Measurements from ENCODE around the gene ZFC3H1. TPM values are rescaled to one million over a fixed set of nuclear protein-coding genes. Genes with fewer than 3 reads are reported as not detected.

Gene ZFC3H1
- total RNA-seq, 3 donors from 2014 or later (not counting 1 experiment from before 2014, with no cell fraction given) = 158 to 164 (median 164) TPM

DNA sequence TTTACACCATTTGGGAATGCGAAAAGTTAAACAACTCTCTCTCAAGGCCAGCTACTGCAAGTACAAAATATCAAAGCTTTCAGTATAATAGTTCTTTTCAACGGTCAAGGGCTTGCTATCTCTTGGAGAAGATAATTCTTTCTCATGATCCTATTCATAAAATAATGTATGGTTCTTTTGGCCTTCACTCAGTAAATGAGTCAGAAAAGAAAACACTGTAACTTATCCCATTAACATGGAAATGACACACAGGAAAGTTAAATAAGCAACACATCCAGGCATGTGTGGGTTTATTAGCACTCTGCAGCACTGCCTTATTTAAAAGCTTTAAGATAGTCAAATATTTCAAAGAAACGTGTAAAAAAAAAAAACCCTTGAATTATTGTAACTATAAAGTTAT lies 36.9 kb downstream of the ZFC3H1 start:
- H3K27me3 Mint-ChIP-seq (ENCODE audit: low read depth in 2 of 2) = no peaks in the 10 kb centered on the region
- WGBS (ENCODE audit: insufficient coverage) = 92% methylated on average over 1 of the region's 3 CpGs
- H3K4me3 Mint-ChIP-seq = no peak overlapping the region
- ATAC-seq (no peak), DNase-seq (no peak)
- Histone ChIP-seq H3K9me3 (ENCODE audit: control insufficient read depth, insufficient read depth, low read length) (no peaks in the 10 kb centered on the region), H3K27me3 (ENCODE audit: control insufficient read depth, insufficient read depth, low read length) (no peaks in the 10 kb centered on the region), H3K36me3 (ENCODE audit: control insufficient read depth, insufficient read depth, low read length) (peaks cover 95% of the 10 kb centered on the region), H3K4me3 (ENCODE audit: low read length) (no peak overlapping the region), H3K27ac (ENCODE audit: low read length) (no peak overlapping the region), H3K4me1 (ENCODE audit: control insufficient read depth, insufficient read depth, low read length) (no peaks in the 10 kb centered on the region)
- peak overlapping the region; percentile 62 to 68 for H3K27ac Mint-ChIP-seq
- intact Hi-C loops (cut with micrococcal nuclease) = no loop called here
- TF ChIP-seq CTCF (IDR thresholded peaks at IDR 0.05) = no peak
- peaks cover 11 to 15% of the 10 kb centered on the region in 2 donors for H3K4me1 Mint-ChIP-seq
- peaks cover 24% of the 10 kb centered on the region for H3K36me3 Mint-ChIP-seq
- H3K9me3 Mint-ChIP-seq = no peaks in the 10 kb centered on the region

DNA sequence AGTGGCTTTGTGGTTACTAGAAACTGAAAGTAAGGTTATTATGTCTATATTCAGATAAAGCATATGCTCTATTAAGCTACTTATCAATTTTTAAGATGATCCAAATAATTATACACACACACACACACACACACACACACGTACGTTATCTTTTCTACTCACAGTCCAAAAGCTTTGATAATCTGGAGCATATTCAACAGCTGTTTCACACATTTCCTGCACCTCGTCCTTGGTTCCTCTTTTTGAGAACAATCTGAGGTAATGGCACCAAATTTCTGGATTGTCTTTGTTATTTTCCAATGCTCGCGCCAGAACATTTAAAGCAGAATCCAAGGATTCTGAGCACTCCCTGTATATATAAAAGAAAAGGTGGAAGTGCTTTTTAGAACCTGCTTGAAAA lies 37.5 kb downstream of the ZFC3H1 start:
- H3K4me3 Mint-ChIP-seq = no peak overlapping the region
- intact Hi-C loops (cut with micrococcal nuclease) = no loop called here
- Histone ChIP-seq H3K4me1 (ENCODE audit: control insufficient read depth, insufficient read depth, low read length) (no peaks in the 10 kb centered on the region), H3K27ac (ENCODE audit: low read length) (no peak overlapping the region), H3K9me3 (ENCODE audit: control insufficient read depth, insufficient read depth, low read length) (no peaks in the 10 kb centered on the region), H3K36me3 (ENCODE audit: control insufficient read depth, insufficient read depth, low read length) (peaks cover 93% of the 10 kb centered on the region), H3K4me3 (ENCODE audit: low read length) (no peak overlapping the region), H3K27me3 (ENCODE audit: control insufficient read depth, insufficient read depth, low read length) (no peaks in the 10 kb centered on the region)
- H3K36me3 Mint-ChIP-seq = peaks cover 25% of the 10 kb centered on the region
- H3K27ac Mint-ChIP-seq = peak overlapping the region; percentile 62 to 68
- no peak for TF ChIP-seq CTCF (IDR thresholded peaks at IDR 0.05)
- no peaks in the 10 kb centered on the region for H3K9me3 Mint-ChIP-seq
- ATAC-seq = no peak
- 25% methylated on average over 5 of the region's 5 CpGs for WGBS (ENCODE audit: insufficient coverage)
- peaks cover 12 to 15% of the 10 kb centered on the region in 2 donors for H3K4me1 Mint-ChIP-seq
- DNase-seq = no peak
- no peaks in the 10 kb centered on the region for H3K27me3 Mint-ChIP-seq (ENCODE audit: low read depth in 2 of 2)

GRCh38 chr12:71625476-71625875 lies 38.2 kb downstream of the ZFC3H1 start:
- 100% methylated on average over 1 of the region's 2 CpGs for WGBS (ENCODE audit: insufficient coverage)
- Mint-ChIP-seq H3K27me3 (ENCODE audit: low read depth in 2 of 2) (no peaks in the 10 kb centered on the region), H3K27ac (peak overlapping the region; percentile 62 to 68), H3K4me1 (peaks cover 18 to 21% of the 10 kb centered on the region in 2 donors), H3K4me3 (no peak overlapping the region), H3K36me3 (peaks cover 29% of the 10 kb centered on the region), H3K9me3 (no peaks in the 10 kb centered on the region)
- Histone ChIP-seq H3K9me3 (ENCODE audit: control insufficient read depth, insufficient read depth, low read length) (no peaks in the 10 kb centered on the region), H3K36me3 (ENCODE audit: control insufficient read depth, insufficient read depth, low read length) (peaks cover 93% of the 10 kb centered on the region), H3K4me1 (ENCODE audit: control insufficient read depth, insufficient read depth, low read length) (no peaks in the 10 kb centered on the region), H3K27me3 (ENCODE audit: control insufficient read depth, insufficient read depth, low read length) (no peaks in the 10 kb centered on the region), H3K4me3 (ENCODE audit: low read length) (no peak overlapping the region), H3K27ac (ENCODE audit: low read length) (no peak overlapping the region)
- intact Hi-C loops (cut with micrococcal nuclease) = no loop called here
- no peak for TF ChIP-seq CTCF (IDR thresholded peaks at IDR 0.05)
- no peak for DNase-seq
- no peak for ATAC-seq

DNA sequence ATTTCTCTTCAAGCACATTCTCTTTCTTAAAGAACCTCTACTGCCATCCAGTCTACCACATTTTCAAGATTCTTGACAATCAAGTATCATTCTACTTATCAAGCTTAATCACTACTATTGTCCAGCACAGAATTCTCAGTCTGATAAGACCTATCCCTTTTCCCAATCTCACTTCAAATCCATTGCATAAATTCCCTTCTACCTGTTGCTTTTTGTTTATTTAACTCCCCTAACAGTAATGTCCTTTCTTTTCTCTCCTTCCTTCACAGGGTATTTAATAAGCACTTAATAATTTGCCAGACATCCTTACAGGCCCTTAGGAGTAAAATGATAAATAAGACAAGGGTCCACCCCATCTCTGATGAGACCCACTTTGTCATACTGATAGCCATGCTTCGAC lies 41.7 kb downstream of the ZFC3H1 start:
- Histone ChIP-seq H3K27me3 (ENCODE audit: control insufficient read depth, insufficient read depth, low read length) (no peaks in the 10 kb centered on the region), H3K27ac (ENCODE audit: low read length) (no peak overlapping the region), H3K36me3 (ENCODE audit: control insufficient read depth, insufficient read depth, low read length) (peaks cover 91% of the 10 kb centered on the region), H3K4me1 (ENCODE audit: control insufficient read depth, insufficient read depth, low read length) (no peaks in the 10 kb centered on the region), H3K4me3 (ENCODE audit: low read length) (no peak overlapping the region), H3K9me3 (ENCODE audit: control insufficient read depth, insufficient read depth, low read length) (no peaks in the 10 kb centered on the region)
- DNase-seq (no peak), ATAC-seq (no peak)
- peak overlapping the region in 1 of 2 donors; percentile 39 for H3K27ac Mint-ChIP-seq
- no peak for TF ChIP-seq CTCF (IDR thresholded peaks at IDR 0.05)
- intact Hi-C loops (cut with micrococcal nuclease) = no loop called here
- H3K4me1 Mint-ChIP-seq = peaks cover 18 to 21% of the 10 kb centered on the region in 2 donors
- H3K36me3 Mint-ChIP-seq = peaks cover 45% of the 10 kb centered on the region
- WGBS (ENCODE audit: insufficient coverage) = 100% methylated on average over 1 of the region's 1 CpG
- H3K4me3 Mint-ChIP-seq = no peak overlapping the region
- H3K9me3 Mint-ChIP-seq = no peaks in the 10 kb centered on the region
- H3K27me3 Mint-ChIP-seq (ENCODE audit: low read depth in 2 of 2) = no peaks in the 10 kb centered on the region
